HG03139 (cell line): ENCODE data around the gene DENR.
"Not testable (repeated sequence)": the region's sequence is repeated elsewhere in the genome, so short reads cannot be mapped to it uniquely, and the experiment has no call there.

Experiments used
- ATAC-seq: cut with Tn5 transposase; IDR thresholded peaks from one replicate; pipeline ENCODE4 v1.9.1; 2021; ENCODE audit not compliant: unreplicated experiment

Gene DENR

DNA sequence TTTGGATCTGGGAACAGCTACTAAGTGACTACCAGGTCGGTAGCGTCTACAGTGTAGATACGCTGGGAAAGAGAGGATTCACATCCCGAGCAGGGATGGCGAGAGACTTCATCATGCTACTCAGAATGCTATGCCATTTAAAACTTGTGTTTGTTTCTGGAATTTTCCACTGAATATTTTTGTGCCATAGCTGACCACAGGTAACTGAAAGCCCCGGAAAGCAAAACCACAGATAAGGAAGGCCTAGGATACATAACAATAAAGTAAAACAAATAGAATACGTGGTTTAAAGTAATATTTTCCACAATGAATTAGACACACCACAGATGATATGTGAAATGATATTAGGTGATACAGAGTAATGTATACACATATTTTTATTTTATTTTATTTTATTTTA, 14.1 kb upstream of the DENR start:
- no peak for ATAC-seq

DNA sequence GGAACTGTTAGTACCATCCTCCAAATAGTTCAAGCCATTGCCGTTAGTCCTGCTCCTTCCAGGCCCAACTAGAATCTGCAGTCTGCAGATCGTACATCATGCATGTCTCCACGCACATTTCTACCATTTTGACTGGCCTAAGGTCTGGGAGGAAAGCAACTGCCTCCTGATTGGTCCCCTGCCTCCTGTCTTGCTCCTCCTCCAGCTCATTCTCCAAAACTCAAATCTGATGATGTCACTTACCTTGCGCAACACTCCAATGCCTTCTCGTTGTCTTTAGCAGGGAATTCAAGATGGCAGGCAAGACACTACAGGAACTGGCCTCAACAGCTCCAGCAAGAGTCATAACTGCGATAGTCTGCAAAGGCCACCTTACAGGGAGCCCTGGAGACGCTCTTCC, 12.3 kb upstream of the DENR start:
- no peak for ATAC-seq

DNA sequence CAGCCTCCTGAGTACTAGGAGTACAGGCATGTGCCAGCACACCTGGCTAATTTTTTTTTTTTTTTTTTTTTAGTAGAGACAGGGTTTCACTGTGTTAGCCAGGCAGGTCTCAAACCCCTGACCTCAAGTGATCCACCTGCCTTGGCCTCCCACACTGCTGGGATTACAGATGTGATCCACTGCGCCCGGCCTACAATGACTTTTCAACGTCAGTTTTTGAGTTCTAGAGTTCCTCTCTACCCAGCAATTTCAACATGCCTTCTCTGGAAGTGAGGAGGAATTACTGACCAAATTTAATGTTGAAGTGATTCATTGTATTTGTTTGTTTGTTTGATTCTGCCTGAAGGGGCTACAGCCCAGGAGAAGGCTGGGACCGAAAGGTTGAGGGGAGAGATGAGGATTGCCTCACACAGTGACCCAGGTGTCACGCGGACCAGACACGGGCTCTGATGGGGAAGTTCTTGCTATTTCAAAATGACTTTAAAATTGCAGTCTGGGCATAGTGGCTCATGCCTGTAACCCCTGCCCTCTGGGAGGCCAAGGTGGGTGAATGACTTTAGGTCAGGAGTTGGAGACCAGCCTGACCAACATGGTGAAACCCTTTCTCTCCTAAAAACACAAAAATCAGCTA, 8.6 kb upstream of the DENR start:
- no peak for ATAC-seq

DNA sequence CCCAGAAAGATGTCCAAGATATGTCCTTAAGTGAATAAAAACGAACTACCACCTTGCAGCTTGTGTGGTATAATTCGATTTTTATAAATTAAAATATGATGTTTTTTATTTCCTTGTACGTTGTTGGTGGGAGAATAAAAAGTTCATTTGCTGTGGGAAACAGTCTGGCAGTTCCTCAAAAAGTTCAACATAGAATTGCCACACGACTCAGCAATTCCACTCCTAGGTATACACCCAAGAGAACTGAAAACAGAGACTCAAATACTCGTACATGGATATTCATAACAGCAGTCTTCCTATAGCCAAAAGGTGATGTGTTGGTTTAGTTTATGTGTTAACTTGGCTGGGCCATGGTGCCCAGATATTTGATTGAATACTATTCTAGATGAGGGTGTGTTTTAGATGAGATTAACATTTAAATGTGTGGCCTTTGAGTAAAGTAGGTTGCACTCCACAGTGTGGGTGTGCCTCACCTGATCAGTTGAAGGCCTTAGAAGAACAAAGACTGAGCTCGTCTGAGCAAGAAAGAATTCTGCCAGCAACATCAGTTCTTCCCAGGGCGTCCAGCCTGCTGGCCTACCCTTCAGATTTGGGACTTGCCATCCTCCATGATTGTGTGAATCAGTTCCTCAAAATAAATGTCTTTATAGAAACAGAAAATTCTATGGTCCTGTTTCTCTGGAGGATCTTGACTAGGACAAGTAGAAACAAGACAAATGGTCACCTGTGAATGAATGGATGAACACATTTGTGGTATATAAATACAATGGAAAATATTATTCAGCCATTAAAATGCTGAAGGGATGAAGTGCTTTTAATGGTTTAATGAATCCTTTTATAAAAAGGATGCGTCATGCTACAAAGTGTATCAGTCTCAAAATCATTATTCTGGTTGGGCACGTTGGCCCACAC, 5.1 kb upstream of the DENR start:
- ATAC-seq = no peak

DNA sequence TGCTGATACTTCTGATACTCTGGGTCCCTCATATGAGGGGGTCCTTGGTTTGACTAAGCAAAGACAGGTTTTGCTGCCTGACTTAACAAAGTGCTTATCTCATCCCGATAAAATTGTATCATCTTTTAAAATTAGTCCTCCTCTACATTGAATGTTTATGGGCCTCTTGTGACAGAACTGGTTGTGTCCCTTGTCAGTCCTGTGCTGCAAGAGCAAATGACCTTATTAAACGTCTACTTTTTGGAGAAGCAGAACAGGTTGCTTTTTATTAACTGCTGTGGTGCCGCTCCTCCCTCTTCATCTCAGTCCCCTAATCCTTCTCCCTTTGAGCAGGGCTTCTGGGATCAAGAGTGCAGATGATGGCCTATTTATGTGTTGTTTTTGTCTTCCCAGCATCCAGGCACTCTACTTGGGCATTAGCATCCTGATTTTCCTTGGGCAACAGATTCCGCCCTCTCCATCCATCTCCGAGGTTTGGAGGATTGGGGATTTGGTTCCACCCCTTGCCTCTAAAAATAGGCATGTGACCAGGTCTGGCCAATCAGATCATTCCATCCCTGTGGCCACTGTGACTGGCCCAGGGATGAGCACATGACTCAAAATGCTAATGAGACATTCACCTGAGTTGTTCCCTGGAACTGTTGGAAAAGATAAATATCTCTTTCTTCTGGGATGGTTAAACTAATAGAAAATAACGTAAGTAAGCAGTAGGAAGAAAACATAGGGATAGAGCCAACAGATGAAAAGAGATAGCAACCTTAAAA, 2.9 kb upstream of the DENR start:
- ATAC-seq = no peak

DNA sequence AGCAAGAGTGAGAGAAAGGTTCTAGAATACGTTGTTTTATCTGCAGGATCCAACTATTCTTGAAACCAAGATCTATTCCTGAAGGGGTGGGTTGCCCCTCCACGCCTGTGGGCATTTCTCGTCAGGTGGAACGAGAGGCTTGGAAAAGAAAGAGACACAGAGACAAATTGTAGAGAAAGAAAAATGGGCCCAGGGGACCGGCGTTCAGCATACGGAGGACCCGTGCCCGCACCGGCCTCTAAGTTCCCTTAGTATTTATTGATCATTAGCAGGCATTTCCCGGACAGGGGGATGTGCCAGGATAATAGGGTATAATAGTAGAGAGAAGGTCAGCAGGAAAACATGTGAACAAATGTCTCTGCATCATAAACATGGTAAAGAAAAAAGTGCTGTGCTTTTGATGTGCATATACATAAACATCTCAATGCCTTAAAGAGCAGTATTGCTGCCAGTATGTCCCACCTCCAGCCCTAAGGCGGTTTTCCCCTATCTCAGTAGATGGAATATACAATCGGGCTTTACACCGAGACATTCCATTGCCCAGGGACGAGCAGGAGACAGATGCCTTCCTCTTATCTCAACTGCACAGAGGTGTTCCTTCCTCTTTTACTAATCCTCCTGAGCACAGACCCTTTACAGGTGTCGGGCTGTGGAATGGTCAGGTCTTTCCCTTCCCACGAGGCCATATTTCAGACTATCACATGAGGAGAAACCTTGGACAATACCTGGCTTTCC, 1.7 kb upstream of the DENR start:
- not testable (repeated sequence) for ATAC-seq

DNA sequence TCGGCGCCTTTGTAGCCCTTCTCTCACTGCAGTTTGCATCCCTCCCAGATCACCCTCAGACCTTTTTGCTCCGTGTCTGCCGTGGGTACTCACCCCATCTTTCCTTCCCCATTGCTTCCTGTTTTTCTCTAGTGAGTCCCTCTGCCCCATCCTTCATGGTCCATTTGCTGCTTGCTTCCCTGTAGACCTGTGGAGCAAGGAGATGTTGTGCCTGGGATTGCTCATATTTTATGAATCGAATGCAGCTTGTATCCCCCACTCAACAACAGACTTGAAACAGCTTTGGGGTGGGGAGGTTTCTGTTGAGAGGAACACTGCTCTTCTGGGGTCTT, 661 bp downstream of the DENR start:
- ATAC-seq = no peak

DNA sequence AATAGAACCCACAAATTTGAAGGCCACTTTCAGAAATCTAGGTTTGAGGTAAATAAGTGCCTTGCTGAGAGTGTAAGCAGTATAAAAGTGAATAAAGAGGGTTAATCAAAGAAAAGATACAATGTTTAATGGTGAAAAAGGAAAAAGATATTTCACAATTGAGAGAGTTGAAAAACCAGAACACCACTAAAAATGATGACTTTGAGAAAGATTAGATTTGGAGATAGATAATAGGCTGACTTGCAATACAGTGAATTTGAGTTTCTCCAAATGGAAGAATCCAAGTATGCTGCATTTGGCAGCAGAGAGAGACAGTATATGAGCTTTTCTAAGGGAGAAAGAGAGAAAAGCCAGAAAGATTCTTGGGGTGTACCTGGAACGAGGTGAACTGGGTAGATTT, 2.2 kb downstream of the DENR start:
- ATAC-seq = no peak

DNA sequence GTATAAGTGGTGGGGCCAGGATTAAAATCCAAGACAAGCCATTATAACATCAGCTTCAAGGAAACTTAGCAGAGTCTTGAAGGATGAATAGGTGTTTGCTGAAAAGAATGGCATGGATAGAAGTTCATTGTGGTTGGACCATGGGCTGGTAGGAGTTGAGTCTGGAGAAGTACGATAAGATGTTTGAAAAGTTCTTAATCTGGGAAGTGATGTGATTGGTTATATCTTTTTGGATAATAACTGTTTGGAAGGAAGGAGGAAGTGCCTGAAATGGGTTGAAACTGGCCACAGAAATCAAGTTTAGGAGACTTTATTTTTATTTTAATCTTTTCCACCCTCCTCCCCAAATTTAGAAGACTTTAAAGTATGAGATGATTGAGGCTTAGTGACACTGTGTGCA, 4.9 kb downstream of the DENR start:
- no peak for ATAC-seq

DNA sequence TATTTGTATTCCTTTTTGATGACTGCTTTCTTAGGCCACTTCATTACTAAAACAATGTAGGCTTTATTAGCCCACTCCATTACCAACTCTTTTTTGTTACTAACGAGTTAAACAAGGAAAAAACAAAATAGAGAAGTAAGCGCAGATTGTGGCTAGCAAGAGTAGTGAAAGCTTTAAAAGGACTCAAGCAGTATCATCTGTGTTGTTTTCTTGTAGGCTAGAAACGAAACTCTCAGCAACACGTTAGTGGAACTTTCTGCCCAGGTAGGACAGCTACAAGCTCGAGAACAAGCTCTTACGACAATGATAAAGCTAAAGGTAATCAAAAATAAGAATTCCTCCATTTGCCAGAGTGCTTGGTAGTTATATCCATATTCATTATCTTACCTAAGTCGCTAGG, 32.9 kb downstream of the DENR start:
- no peak for ATAC-seq

DNA sequence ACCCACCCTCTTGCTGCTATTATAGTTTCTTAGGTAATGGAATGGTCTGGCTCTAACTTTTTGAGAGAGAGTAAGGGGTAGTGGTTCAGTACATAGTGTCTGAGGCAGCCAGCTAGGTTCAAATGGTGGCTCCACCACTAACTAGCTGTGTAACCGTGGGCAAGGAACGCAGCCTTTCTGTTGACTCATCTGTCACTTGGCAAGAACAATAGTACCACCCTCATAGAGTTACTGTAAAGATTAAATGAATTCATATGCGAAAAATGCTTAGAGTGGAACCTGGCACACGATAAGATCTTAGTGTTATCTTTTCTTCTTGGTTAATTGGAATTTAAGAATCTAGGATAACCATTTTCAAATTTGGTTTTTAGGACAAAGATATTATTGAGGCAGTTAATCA, 35.8 kb downstream of the DENR start:
- ATAC-seq = no peak

DNA sequence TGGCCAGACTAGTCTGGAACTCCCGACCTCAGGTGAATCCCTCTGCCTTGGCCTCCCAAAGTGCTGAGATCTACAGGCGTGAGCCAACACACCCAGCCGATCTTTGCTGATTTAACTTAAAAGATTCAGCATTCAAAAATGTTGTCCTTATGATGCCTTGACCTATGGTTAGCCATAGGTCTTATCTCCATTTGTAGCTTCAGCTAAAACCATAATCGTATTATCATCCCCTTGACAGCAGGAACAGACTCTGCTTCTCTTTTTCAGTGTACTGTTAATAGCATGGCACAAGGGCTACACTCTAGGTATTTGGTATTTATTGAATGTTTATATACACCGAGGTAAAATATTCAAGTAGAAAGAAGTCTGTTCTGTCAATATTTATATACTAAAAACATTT, 37.0 kb downstream of the DENR start:
- ATAC-seq = no peak

DNA sequence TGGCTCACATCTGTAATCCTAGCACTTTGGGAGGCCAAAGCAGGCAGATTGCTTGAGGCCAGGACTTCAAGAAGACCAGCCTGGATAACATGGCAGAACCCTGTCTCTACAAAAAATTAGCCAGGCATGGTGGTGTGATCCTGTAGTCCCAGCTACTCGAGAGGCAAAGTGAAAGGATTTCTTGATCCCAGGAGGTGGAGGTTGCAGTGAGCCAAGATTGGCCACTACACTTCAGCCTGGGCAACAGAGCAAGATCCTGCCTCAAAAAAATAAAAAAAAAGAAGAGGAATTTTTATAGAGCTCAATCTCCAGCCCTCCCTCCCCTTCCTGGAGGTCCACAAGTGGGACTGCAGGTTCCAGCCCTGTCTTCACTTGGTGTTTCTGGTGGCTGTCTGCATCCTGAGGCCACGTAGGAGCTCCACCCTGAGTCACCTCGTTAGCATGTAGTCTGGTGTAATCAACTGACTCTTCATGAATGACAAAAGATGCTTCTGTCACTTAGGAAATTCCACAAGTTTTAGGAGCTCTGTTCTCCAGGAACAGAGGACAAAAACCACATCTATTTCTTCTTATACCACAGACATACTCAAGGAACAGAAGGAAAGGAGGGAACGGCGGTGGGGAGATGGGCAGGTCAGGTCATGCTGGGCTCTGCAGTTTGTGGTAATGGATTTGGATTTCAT, 37.9 kb downstream of the DENR start:
- ATAC-seq = no peak

DNA sequence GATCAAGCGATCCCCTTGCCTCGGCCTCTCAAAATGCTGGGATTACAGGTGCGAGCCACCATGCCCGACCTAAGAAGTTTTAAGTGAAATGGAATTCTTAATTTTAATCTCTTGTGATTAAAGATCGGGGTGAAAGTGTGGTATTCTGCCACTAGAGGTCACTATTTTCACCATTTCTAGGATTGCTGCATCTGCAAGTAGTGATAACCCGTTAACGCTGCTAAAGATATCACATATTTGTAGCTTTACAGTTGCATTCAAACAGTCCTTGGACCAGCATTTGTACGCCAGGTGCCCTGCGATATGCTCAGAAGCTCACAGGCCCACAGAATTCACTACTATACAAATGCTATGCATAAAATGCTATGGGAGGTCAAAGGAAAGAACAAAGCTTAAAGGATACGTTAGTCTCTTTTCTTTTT, 41.1 kb downstream of the DENR start:
- ATAC-seq = no peak

DNA sequence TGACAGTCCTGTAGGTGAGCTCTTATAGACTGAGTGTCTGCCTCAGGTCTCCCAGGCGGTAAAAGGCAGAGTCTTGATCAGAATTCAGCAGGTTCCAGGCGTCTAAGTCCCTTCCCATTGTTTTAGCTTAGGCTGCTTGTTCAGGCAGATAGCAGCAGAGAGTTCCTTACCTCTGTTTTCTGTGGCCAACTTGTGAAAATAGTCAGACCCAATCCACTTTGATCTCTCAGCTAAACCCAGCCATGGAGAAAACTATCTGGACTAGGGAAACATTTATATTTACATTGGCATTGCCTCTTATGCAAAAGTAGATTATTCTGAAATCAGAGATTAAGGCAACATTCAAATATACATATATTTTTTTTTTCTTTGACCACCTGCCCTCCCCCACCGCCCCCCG, 43.2 kb downstream of the DENR start:
- no peak for ATAC-seq

DNA sequence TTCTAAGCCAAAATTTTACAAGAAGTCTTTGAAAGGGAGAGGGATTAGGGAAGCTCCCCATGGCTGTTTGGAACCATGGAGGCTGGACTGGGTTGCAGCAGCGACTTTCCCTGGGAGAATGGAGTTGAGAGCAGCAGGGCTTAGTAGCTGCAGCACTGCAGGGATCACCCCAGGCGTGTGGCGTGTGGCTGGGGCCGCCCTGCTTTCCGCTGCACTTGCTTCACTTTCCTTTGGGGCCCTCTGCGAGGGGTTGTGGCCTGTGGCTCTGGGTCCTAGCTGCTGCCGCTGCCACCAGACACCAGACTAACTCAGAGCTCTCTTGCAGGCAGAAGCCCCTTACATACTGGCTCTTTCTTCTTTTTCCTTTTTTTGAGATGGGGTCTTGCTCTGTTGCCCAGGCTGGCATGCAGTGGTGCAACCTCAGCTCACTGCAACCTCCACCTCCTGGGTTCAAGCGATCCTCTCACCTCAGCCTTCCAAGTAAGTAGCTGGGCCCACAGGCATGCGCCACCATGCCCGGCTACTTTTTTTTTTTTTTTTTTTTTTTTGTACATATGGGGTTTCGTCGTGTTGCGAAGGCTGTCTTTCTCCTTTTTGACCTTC, 47.1 kb downstream of the DENR start:
- ATAC-seq = no peak

DNA sequence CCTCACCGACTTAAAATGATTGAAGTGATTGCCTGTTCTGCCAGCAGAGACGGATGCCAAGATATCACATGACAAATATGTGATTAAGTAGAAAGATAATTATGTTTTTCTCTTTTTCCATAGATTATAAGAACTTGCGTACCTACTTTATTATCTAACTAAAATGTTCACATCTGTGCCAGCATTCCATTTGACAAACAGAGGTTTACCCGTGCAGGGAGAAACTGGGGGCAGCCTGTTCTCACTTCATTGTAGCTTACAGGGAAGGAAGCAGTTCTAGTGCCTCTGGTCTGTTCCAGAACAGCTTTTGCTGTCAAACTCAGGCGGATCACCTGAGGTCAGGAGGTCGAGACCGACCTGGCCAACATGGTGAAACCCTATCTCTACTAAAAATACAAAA, 51.3 kb downstream of the DENR start:
- no peak for ATAC-seq

DNA sequence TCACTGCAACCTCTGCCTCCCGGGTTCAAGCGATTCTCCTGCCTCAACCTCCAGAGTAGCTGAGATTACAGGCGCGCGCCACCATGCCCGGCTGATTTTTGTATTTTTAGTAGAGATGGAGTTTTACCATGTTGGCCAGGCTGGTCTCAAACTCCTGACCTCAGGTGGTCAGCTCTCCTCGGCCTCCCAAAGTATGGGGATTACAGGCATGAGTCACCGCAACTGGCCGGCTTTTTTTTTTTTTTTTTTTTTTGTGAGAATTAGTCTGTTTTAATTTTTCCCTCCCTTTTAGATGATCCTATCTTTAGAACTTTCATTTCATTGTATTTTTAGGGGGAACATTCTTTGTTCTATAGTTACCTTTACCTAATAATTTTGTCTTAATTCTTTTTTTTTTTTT, 52.3 kb downstream of the DENR start:
- ATAC-seq = not testable (repeated sequence)

DNA sequence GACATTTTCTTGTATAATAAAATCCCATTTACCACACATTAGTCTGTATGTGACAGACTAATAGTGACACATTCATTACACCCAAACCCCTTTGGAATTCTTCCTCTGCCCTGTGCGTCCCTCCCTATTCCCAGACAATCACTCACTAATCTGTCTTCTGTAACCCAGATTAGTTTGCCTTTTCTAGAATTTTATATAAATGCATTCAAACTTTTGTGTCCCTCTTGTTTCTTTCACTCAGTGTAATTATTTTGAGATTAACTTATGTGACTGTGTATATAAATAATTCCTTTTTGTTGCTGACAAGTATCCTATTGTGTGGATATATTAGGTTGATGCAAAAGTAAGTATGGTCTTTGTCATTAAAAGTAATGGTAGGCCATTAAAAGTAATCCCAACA, 55.0 kb downstream of the DENR start:
- ATAC-seq = no peak

DNA sequence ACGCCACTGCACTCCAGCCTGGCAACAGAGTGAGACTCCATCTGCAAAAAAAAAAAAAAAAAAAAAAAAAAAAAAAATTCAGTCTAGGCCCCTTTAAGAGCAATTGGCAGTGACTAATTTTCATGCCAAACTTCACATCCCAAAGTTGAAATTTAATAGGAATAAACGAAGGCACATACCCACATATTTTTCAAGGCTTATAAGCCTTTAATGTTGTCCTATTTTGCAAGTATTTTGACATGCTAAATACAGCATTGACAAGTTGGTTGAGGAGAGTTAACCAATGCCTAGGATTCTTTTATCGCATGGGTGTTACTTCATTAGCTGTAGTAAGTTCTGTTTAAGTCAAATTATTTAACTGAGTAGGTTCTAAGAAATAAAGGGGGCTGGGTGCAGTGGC, 59.2 kb downstream of the DENR start:
- ATAC-seq = no peak
